Stimulated activated naive CD4-positive, alpha-beta T cell (primary cell): ENCODE results near the gene FBXL7.

ENCODE experiments used
- DNase-seq, 6 experiments: peaks; one replicate each; lab custom pipeline; 2025; lab: John Stamatoyannopoulos, UW

The FBXL7 gene

DNA sequence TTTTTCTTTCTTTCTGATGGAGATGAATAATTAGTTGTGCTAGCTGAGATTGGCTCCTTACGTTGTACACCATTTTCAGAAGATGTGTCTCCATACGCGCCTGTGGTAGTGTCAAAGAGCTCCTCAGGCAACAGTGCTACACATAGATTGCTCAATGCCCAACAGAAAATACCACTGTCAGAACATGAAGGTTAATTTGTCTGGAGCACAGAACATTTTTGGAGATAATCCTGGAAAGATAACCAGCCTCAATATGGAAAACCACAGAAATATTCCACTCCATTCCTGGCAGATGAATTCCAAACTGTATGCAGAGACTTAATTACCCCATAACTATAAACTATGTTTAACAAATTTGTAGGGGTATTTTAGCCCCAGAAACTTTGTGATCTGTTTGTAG lies 446.0 kb downstream of the FBXL7 start:
- DNase-seq: no peak

DNA sequence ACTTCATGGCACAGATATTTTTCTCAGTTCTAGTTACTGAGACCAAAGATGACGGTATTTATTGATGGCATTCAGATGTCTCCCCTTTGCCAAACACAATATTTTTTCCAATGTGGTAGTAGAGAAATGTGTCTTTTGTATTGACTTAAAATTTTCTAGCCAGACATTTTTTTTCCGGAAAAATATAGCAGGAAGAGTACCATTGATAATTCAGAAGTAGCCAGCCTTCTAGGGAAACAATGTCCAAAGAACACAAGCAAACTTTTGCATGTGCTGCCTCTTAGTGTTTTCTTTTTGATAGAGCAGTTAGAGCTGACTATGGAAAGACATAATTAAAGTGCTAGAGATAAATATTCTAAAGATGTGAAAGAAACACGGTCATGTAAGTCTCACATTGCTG lies 448.2 kb downstream of the FBXL7 start:
- no peak for DNase-seq

GRCh38 chr5:15951126-15951525 lies 451.1 kb downstream of the FBXL7 start:
- DNase-seq: no peak

DNA sequence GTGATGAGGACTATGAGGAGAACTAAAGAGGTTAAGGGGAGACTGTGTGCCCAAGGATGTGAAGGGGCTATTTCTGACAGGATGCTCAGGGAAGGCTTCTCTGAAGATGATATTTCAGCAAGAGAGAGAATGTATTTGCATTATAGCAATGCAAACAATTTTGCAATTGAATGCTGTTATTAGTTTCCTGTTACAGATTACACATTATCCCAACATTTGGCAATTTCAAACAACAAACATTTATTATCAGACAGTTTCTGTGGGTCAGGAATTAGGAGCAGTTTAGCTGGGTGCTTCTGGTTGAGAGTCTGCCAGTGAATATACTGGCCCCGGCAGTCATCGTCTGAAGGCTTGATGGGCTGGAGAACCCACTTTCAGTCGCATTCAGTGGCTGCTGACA lies 451.6 kb downstream of the FBXL7 start:
- no peak for DNase-seq

- no peak for DNase-seq
Observed at GRCh38 chr5:15956622-15957021, 456.6 kb downstream of the FBXL7 start.

DNA sequence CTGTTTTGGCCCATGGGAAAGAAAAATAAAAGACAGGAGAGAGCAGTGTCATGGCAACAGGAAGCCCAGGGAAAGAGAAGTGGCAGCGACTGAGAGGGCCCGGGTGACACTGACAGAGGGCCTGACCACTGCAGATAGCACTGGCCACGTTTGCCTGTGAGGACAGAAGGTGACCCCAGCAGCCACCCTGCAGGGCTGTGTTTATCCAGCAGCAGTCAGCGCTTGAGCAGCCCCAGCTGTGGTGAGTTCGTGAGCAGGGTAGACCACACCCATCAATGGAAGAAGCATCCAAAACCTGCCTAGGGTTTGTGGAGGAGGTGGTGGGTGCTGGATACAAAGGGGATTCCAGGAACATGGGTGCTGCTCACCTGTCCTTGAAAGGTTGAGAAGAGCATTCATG lies 457.1 kb downstream of the FBXL7 start:
- no peak for DNase-seq

GRCh38 chr5:15959370-15960164 lies 459.6 kb downstream of the FBXL7 start:
- no peak for DNase-seq

- DNase-seq: no peak
Observed at GRCh38 chr5:15966066-15966640, 466.2 kb downstream of the FBXL7 start.

GRCh38 chr5:15966651-15967050 lies 466.7 kb downstream of the FBXL7 start:
- no peak for DNase-seq

DNA sequence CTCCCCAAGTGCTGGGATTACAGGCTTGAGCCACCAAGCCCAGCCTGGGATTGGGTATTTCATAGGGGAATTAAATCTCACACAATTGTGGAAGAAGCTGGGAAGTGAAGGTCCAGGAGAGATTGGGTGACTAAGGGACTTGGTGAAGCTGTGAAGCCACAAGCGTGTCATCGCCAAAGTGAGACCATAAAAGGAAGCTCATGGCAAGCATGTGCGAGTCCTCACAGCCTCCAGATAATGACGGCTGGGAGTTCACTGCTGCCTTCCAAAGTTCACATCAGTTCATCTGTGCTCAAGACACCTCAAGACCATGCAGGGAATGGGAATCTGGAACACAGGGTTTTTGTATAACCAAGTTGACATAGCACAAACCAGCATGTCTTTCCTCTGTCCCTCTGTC lies 469.0 kb downstream of the FBXL7 start:
- no peak for DNase-seq

DNA sequence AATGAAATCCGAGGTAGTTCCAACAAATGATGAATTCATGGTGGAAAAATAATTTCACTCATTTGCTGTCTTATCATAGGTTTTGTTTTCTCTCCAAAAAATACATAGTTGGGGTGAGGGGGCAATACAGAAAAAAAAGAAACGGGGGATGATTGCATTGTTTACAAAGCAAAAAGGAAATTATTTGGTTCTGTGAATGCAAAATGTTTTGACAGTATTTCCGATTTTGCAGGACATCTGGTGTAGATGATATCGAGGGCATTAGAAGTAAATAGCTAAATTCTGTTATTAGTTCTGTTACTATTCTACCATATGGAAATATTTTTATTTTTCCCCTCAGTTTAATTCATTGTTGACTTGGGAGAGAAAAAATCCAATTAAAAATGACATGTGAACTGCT lies 477.9 kb downstream of the FBXL7 start:
- DNase-seq: no peak

DNA sequence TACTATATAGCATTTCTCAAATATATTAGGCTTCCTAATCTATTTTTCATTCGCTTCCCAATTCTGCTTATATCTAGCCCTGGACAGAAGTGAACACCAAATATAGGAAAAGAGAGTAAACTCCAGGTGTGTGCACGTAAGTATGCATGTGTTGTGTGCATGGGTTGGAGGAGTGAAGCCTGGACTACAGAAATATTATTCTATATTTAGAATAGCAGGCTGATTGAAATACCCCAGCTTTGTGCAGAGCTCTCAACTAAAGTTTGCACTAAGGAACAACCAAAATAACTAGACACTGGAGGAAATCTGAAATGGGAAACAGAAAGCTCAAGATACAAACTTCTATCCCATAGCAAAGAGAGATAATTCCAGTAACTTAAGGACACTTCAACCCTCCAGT lies 480.9 kb downstream of the FBXL7 start:
- no peak for DNase-seq

- DNase-seq: no peak
Observed at GRCh38 chr5:15983392-15983791, 483.4 kb downstream of the FBXL7 start.
